OCI-LY1 (cell line): ENCODE data around the gene ZP1.

Source experiments
- CTCF ChIP-seq: fragments of 200-600 bp; sonication (generic), shearing (Covaris generic); IDR thresholded peaks from 2 replicates; pipeline ENCODE4 v1.5.1; 2017; ENCODE audit warnings: mild to moderate bottlenecking, antibody characterized with exemption, low read length, moderate library complexity, mixed read lengths
- EZH2 ChIP-seq: fragments of 200-600 bp; sonication (generic), shearing (Covaris generic); IDR thresholded peaks from 2 replicates; pipeline ENCODE4 v1.8.0; 2017; ENCODE audit warnings: borderline replicate concordance, mixed run types, mild to moderate bottlenecking, antibody characterized with exemption, low read length, moderate library complexity, mixed read lengths

GRCh38 chr11:60872124-60872960, 5.0 kb downstream of the ZP1 start:
- TF ChIP-seq CTCF (no peak), EZH2 (no peak)
